Measurements from ENCODE around the gene MAPK11.

- TF ChIP-seq CTCF (IDR thresholded peaks at IDR 0.05) (no peak), EZH2 (IDR thresholded peaks at IDR 0.05) (no peak)
Measured at GRCh38 chr22:50310949-50311444, 40.8 kb upstream of the MAPK11 start.
